ENCODE data around the gene TMEM266. TPM values are rescaled to one million over a fixed set of nuclear protein-coding genes. Genes with fewer than 3 reads are reported as not detected.

TMEM266 gene
- total RNA-seq, 1 experiment from 2014 or later, result not detected

DNA sequence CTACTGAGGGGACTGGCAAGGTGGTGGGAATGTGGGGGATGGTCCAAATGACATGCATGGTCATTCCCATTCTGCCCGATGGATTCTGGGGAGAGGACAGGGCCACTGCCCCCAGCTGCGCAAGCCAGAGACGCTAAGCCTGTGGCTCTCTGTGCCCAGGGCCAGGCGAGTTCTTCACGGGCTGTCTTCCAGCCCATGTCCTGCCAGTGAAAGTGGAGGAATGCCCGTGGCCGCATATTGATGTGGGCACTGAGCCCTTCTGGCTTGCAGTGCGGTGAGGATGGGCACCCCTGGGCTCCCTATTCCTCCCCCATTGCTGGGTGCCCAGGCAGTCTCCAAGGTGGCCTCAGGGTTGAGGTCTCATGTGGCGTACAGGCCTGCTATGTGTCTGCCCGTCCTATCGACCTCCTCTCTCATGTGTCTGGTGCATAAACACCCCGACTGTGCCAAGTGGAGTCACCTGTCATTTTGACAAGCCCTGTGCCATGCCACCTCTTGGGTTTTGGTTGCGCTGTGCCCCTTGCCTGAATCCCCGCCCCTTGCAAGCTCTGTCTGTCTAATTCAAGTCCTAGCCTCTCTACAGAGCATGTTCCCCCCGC lies 116.8 kb downstream of the TMEM266 start:
- H3K4me3 ChIP-seq (ENCODE audit: low read length), result no peak overlapping the region
- no peak for ATAC-seq
- no peak overlapping the region for H3K9ac ChIP-seq (ENCODE audit: low read length)
- ChIA-PET CTCF (no interaction called here), POLR2A (ENCODE audit: unreplicated experiment) (no interaction called here)
- no peaks in the 10 kb centered on the region for H4K20me1 ChIP-seq (ENCODE audit: low read length)
- no peaks in the 10 kb centered on the region for H3K9me3 ChIP-seq (ENCODE audit: low read length)
- no peak for TF ChIP-seq EZH2phosphoT487 (IDR thresholded peaks at IDR 0.05; ENCODE audit: borderline replicate concordance, low read length)
- TF ChIP-seq, protein P1, sequence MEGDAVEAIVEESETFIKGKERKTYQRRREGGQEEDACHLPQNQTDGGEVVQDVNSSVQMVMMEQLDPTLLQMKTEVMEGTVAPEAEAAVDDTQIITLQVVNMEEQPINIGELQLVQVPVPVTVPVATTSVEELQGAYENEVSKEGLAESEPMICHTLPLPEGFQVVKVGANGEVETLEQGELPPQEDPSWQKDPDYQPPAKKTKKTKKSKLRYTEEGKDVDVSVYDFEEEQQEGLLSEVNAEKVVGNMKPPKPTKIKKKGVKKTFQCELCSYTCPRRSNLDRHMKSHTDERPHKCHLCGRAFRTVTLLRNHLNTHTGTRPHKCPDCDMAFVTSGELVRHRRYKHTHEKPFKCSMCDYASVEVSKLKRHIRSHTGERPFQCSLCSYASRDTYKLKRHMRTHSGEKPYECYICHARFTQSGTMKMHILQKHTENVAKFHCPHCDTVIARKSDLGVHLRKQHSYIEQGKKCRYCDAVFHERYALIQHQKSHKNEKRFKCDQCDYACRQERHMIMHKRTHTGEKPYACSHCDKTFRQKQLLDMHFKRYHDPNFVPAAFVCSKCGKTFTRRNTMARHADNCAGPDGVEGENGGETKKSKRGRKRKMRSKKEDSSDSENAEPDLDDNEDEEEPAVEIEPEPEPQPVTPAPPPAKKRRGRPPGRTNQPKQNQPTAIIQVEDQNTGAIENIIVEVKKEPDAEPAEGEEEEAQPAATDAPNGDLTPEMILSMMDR (conservative IDR thresholded peaks at IDR 0.05; ENCODE audit: low read depth, low read length), result no peak
- no peak for TF ChIP-seq EZH2 (IDR thresholded peaks at IDR 0.05; ENCODE audit: low read length, unreplicated experiment)
- H3K79me2 ChIP-seq (ENCODE audit: low read length), result no peaks in the 10 kb centered on the region
- no peak overlapping the region for H2AFZ ChIP-seq (ENCODE audit: low read length)
- H3K4me1 ChIP-seq (ENCODE audit: insufficient read depth, low read length), result no peaks in the 10 kb centered on the region
- no peaks in the 10 kb centered on the region for H3K27me3 ChIP-seq (ENCODE audit: low read length)
- no peaks in the 10 kb centered on the region for H3K36me3 ChIP-seq (ENCODE audit: low read depth, low read length)
- H3K27ac ChIP-seq (ENCODE audit: low read length), result no peak overlapping the region
- H3K4me2 ChIP-seq (ENCODE audit: low read length), result no peak overlapping the region
- no peaks in the 10 kb centered on the region for H3K9me2 ChIP-seq (replicated peaks; ENCODE audit: low read length)
- intact Hi-C loops (cut with micrococcal nuclease), result no loop called here
- no TSS peak for BruUV-seq (replicated peaks)
- DNase-seq, result no peak
- H3F3A ChIP-seq (ENCODE audit: low read length, unreplicated experiment), result no peaks in the 10 kb centered on the region

DNA sequence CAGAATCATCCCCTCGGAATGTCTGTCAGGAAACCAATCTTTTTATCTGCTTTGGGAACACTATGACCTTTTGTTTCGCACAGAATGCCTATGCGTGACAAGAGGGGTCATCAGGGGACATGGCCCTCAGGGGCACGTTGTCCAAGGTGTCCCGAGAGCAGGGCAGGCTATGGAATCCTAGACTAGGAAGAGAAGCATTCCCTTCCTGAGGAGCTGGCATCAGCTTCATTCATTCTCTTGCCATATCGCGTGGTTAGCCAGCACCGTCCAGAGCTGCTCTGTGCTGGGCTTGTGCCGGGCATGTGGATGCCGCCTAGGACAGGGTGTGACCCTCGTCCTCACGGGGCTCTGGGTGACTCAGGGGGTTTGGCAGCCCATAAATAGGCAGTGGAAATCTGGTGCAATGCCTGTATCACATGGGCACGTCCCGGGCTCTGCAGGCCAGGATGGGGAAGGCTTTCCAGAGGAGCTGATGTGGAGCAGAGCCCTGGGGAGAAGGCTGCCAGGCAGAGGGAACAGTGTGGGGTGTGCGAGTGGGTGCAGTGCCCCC lies 117.8 kb downstream of the TMEM266 start:
- no TSS peak for BruUV-seq (replicated peaks)
- H3K4me2 ChIP-seq (ENCODE audit: low read length), result no peak overlapping the region

More for the DNA sequence above, 117.8 kb downstream of the TMEM266 start:
- ATAC-seq (peak; percentile 65), DNase-seq (peak; percentile 23)
- H3K9me3 ChIP-seq (ENCODE audit: low read length), result no peaks in the 10 kb centered on the region
- H3K27me3 ChIP-seq (ENCODE audit: low read length), result no peaks in the 10 kb centered on the region
- intact Hi-C loops (cut with micrococcal nuclease), result no loop called here
- TF ChIP-seq EZH2phosphoT487 (IDR thresholded peaks at IDR 0.05; ENCODE audit: borderline replicate concordance, low read length), result no peak
- no peak for TF ChIP-seq EZH2 (IDR thresholded peaks at IDR 0.05; ENCODE audit: low read length, unreplicated experiment)
- TF ChIP-seq, protein P1 (conservative IDR thresholded peaks at IDR 0.05; ENCODE audit: low read depth, low read length), result no peak
- H3K36me3 ChIP-seq (ENCODE audit: low read depth, low read length), result no peaks in the 10 kb centered on the region
- H2AFZ ChIP-seq (ENCODE audit: low read length), result no peak overlapping the region
- no peaks in the 10 kb centered on the region for H3K79me2 ChIP-seq (ENCODE audit: low read length)
- no peak overlapping the region for H3K27ac ChIP-seq (ENCODE audit: low read length)
- no peak overlapping the region for H3K9ac ChIP-seq (ENCODE audit: low read length)
- H3F3A ChIP-seq (ENCODE audit: low read length, unreplicated experiment), result no peaks in the 10 kb centered on the region
- no peaks in the 10 kb centered on the region for H3K4me1 ChIP-seq (ENCODE audit: insufficient read depth, low read length)
- no peaks in the 10 kb centered on the region for H4K20me1 ChIP-seq (ENCODE audit: low read length)
- ChIA-PET CTCF (no interaction called here), POLR2A (ENCODE audit: unreplicated experiment) (no interaction called here)
- no peaks in the 10 kb centered on the region for H3K9me2 ChIP-seq (replicated peaks; ENCODE audit: low read length)
- H3K4me3 ChIP-seq (ENCODE audit: low read length), result no peak overlapping the region
